ENCODE data around the gene RAPGEF4. TPM values are rescaled to one million over a fixed set of nuclear protein-coding genes. Genes with fewer than 3 reads are reported as not detected.

The RAPGEF4 gene
- total RNA-seq, 6 experiments from 2014 or later: 9.5 to 18.4 (median 14.7) TPM

DNA sequence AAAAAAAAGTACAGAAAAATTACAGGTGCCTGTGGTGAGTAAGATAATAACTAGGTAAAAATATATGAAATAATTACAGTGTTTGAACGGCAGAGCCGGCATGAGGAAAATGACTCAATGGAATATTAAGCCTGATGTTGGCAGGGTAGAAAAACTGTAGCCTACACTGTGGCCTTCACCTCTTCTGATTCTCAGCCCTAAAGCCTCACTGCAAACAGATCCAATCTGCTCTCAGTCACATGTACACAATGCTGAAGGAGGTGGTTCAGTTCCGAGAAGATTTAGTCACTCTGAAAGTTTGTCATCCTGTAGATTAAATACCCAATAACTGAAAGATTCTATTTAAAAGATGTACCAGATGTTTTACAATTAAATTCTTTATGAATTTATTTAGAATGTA lies 273.1 kb downstream of the RAPGEF4 start:
- ATAC-seq: no peak
- TF ChIP-seq POLR2A (IDR thresholded peaks at IDR 0.05): no peak
- TF ChIP-seq, protein P1, sequence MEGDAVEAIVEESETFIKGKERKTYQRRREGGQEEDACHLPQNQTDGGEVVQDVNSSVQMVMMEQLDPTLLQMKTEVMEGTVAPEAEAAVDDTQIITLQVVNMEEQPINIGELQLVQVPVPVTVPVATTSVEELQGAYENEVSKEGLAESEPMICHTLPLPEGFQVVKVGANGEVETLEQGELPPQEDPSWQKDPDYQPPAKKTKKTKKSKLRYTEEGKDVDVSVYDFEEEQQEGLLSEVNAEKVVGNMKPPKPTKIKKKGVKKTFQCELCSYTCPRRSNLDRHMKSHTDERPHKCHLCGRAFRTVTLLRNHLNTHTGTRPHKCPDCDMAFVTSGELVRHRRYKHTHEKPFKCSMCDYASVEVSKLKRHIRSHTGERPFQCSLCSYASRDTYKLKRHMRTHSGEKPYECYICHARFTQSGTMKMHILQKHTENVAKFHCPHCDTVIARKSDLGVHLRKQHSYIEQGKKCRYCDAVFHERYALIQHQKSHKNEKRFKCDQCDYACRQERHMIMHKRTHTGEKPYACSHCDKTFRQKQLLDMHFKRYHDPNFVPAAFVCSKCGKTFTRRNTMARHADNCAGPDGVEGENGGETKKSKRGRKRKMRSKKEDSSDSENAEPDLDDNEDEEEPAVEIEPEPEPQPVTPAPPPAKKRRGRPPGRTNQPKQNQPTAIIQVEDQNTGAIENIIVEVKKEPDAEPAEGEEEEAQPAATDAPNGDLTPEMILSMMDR (IDR thresholded peaks at IDR 0.05): no peak
- WGBS (ENCODE audit: insufficient coverage, low coverage, low lambda C conversion rate, missing lambda C conversion rate): 100% methylated on average over 2 of the region's 3 CpGs

DNA sequence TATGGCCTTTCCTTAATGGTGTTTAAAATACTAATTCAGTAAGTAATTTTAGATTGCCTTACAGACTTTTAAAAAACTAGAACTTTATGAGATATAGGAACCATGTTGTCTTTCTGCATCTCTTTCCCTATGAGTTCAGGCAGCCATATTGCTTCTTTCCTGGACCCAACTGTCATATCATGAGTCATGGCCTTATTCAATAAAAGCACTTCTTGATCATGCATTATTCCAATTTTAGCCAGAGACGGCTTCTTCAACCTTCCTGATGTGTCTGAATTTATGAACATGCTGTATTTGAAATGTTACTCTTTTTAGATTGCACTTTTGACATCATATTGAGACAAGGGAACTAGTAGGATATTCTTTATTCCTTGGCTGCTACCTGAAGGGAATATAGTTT lies 274.6 kb downstream of the RAPGEF4 start:
- Histone ChIP-seq H3K27me3 (no peaks in the 10 kb centered on the region), H3K36me3 (no peaks in the 10 kb centered on the region), H3K9me3 (no peaks in the 10 kb centered on the region), H3K4me3 (no peak overlapping the region), H3K4me1 (no peaks in the 10 kb centered on the region), H3K27ac (no peak overlapping the region)
- DNase-seq (no peak), ATAC-seq (no peak)
- 100% methylated on average over 1 of the region's 1 CpG for WGBS (ENCODE audit: insufficient coverage, low coverage, low lambda C conversion rate, missing lambda C conversion rate)
- TF ChIP-seq POLR2A (IDR thresholded peaks at IDR 0.05): no peak
- TF ChIP-seq, protein P1 (IDR thresholded peaks at IDR 0.05): no peak
- intact Hi-C loops (cut with DNase I): no loop called here

More for the DNA sequence above, 273.1 kb downstream of the RAPGEF4 start:
- Histone ChIP-seq H3K36me3 (no peaks in the 10 kb centered on the region), H3K27me3 (no peaks in the 10 kb centered on the region), H3K4me3 (no peak overlapping the region), H3K4me1 (no peaks in the 10 kb centered on the region), H3K27ac (no peak overlapping the region), H3K9me3 (no peaks in the 10 kb centered on the region)
- DNase-seq: no peak
- intact Hi-C loops (cut with DNase I): no loop called here

DNA sequence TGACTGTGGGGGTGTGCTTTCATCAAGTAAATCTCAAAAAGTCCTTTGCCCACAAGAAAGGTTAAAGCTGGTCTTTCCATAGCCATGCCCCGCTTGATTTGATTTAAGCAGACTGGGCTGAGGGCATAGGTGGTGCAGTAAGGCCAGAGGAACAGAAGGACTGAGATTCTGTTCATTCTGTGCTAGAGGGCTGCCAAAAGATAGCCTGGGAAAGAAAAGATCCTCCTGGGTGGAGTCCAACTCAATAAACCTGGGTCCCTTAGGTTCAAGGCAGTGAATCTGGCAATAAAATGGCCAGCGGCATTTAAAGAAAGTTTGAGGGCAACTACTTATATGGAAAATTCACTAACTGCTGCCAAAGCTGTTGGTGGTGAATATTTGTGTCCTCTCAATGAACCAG lies 280.8 kb downstream of the RAPGEF4 start:
- WGBS (ENCODE audit: insufficient coverage, low coverage, low lambda C conversion rate, missing lambda C conversion rate): 100% methylated on average over 1 of the region's 2 CpGs
- Histone ChIP-seq H3K36me3 (peaks cover 0 to 7% (median 0%) of the 10 kb centered on the region in 4 donors), H3K9me3 (no peaks in the 10 kb centered on the region), H3K27me3 (no peaks in the 10 kb centered on the region), H3K4me1 (no peaks in the 10 kb centered on the region), H3K27ac (no peak overlapping the region), H3K4me3 (no peak overlapping the region)
- no peak for ATAC-seq
- no peak for TF ChIP-seq POLR2A (IDR thresholded peaks at IDR 0.05)
- TF ChIP-seq, protein P1 (IDR thresholded peaks at IDR 0.05): no peak
- intact Hi-C loops (cut with DNase I): no loop called here
- no peak for DNase-seq

DNA sequence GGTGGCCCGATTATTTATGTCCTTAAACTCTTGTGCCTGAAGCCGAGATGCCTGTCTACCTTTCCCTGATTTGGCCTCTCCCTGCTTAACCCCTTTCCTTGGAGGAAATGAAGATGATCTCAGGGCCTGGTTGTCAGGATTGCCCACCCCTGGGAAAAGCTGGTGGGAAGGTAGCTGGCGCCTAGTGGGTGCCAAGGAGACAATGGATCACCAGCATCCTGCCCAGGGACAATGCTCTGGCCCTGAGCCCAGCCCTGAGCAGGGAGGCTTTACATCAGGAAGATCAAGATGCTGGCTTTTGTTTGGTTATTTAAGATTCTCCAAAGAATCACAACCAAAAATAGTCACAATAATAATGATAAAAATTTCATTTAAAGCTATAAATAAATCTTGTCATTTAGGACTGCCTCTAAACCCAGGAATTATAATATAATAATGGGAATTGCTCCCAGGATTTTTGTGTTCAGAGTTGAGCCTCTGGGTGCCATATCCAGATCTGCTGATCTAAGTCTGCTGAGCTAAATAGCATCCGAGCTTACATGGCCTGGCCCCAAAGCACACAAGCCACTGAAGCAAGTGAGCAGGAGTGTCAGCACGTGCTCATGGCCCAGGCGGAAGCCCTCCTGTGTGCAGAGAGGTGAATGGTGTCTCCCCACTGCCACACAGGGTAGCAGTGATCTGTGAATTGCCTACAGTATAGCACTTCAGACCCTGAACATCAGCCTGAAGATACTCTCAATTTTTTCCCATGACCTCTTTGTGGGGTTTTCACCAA lies 282.2 kb downstream of the RAPGEF4 start:
- Histone ChIP-seq H3K27ac (no peak overlapping the region), H3K9me3 (no peaks in the 10 kb centered on the region), H3K36me3 (peaks cover 0 to 7% (median 0%) of the 10 kb centered on the region in 4 donors), H3K27me3 (no peaks in the 10 kb centered on the region), H3K4me1 (no peaks in the 10 kb centered on the region), H3K4me3 (no peak overlapping the region)
- no peak for DNase-seq
- intact Hi-C loops (cut with DNase I): no loop called here
- TF ChIP-seq, protein P1 (IDR thresholded peaks at IDR 0.05): no peak
- no peak for TF ChIP-seq POLR2A (IDR thresholded peaks at IDR 0.05)
- ATAC-seq: no peak
- WGBS (ENCODE audit: insufficient coverage, low coverage, low lambda C conversion rate, missing lambda C conversion rate): 63% methylated on average over 4 of the region's 6 CpGs
